A549 (cell line): ENCODE data around the gene BCOR.

ENCODE experiments used
- BHLHE40 ChIP-seq: IDR thresholded peaks from 2 replicates; pipeline ENCODE4 v1.6.1; 2012; ENCODE audit warnings: low read depth, low read length, inconsistent platforms
- CHD4 ChIP-seq: fragments of 200-600 bp; sonication (generic); IDR thresholded peaks from 2 replicates; pipeline ENCODE4 v1.6.1; 2016; ENCODE audit warnings: antibody characterized with exemption, mild to moderate bottlenecking, borderline replicate concordance
- EP300 ChIP-seq, 2 experiments: fragments of >200 bp; sonication (Bioruptor Twin); formaldehyde crosslinking; IDR thresholded peaks; 2 replicates in 1 of 2; 3 replicates in 1 of 2; pipeline ENCODE4 v1.6.1; 2016 to 2017
- KDM1A ChIP-seq: fragments of 200-600 bp; sonication (generic); IDR thresholded peaks from 2 replicates; pipeline ENCODE4 v1.6.1; 2016; ENCODE audit warnings: low read depth, mild to moderate bottlenecking
- MAFK ChIP-seq: fragments of 450-650 bp; IDR thresholded peaks from 2 replicates; pipeline ENCODE4 v1.6.1; 2014; ENCODE audit not compliant: partially characterized antibody
- POLR2A ChIP-seq: IDR thresholded peaks from 2 replicates; pipeline ENCODE4 v1.6.1; 2012; ENCODE audit warnings: mild to moderate bottlenecking, low read length
- RAD21 ChIP-seq, 2 experiments: fragments of >200 bp in 1 of 2; sonication (Bioruptor Twin) in 1 of 2; formaldehyde crosslinking in 1 of 2; IDR thresholded peaks in 1 of 2; conservative IDR thresholded peaks in 1 of 2; 2 replicates in 1 of 2; 3 replicates in 1 of 2; pipeline ENCODE4 v1.6.1; 2012 to 2018; ENCODE audit warnings: inconsistent platforms in 1 of 2
- RFX5 ChIP-seq: fragments of 450-650 bp; IDR thresholded peaks from 2 replicates; pipeline ENCODE4 v1.7.1; 2014; ENCODE audit warnings: antibody characterized with exemption, mild to moderate bottlenecking, moderate library complexity
- RNF2 ChIP-seq: fragments of 200-600 bp; sonication (generic); IDR thresholded peaks from 2 replicates; pipeline ENCODE4 v1.6.1; 2016; ENCODE audit warnings: low read depth, mild to moderate bottlenecking, antibody characterized with exemption, moderate library complexity, borderline replicate concordance
- ZC3H11A ChIP-seq: fragments of 450-650 bp; IDR thresholded peaks from 2 replicates; pipeline ENCODE4 v1.6.1; 2014; ENCODE audit warnings: antibody characterized with exemption, mild to moderate bottlenecking
- ZFP36 ChIP-seq: fragments of 450-650 bp; IDR thresholded peaks from 2 replicates; pipeline ENCODE4 v1.6.1; 2014; ENCODE audit warnings: borderline replicate concordance; ENCODE audit not compliant: partially characterized antibody
- TF ChIP-seq, protein P1 (sequence below): fragments of >200 bp; sonication (Bioruptor Twin); formaldehyde crosslinking; IDR thresholded peaks from 3 replicates; pipeline ENCODE4 v1.5.1; 2016
- TF ChIP-seq, protein P2 (sequence below): fragments of 450-650 bp; IDR thresholded peaks from 2 replicates; pipeline ENCODE4 v1.6.1; 2014; ENCODE audit warnings: antibody characterized with exemption
- TF ChIP-seq, protein P3 (sequence below): fragments of 200-600 bp; sonication (generic); IDR thresholded peaks from 2 replicates; pipeline ENCODE4 v1.6.1; 2016; ENCODE audit warnings: antibody characterized with exemption, mild to moderate bottlenecking, moderate library complexity

DNA sequence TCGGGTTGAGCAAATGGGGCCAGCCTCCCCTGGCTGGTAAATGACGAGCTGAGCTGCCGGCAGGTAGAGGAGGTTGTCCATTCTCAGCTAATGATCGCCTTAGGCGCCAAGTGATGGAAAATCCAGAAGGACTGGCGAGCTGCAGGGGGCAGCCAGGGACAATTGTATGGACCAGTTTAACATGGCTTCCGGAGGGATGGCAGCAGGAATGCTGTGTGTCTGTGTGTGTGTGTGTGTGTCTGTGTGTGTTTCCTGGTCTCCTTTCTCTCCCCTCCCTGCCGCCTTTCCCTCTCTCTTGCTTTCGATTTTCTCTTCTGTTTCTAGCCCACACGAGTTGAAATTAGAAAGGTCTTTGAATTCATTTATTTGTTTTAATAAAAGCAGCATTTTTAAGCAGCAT is 45.2 kb upstream of the BCOR start:
- TF ChIP-seq, protein P1, sequence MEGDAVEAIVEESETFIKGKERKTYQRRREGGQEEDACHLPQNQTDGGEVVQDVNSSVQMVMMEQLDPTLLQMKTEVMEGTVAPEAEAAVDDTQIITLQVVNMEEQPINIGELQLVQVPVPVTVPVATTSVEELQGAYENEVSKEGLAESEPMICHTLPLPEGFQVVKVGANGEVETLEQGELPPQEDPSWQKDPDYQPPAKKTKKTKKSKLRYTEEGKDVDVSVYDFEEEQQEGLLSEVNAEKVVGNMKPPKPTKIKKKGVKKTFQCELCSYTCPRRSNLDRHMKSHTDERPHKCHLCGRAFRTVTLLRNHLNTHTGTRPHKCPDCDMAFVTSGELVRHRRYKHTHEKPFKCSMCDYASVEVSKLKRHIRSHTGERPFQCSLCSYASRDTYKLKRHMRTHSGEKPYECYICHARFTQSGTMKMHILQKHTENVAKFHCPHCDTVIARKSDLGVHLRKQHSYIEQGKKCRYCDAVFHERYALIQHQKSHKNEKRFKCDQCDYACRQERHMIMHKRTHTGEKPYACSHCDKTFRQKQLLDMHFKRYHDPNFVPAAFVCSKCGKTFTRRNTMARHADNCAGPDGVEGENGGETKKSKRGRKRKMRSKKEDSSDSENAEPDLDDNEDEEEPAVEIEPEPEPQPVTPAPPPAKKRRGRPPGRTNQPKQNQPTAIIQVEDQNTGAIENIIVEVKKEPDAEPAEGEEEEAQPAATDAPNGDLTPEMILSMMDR = no peak
- TF ChIP-seq EP300 (IDR thresholded peaks at IDR 0.05) = no peak
- TF ChIP-seq POLR2A = no peak
- TF ChIP-seq ZC3H11A = no peak
- TF ChIP-seq, protein P2, sequence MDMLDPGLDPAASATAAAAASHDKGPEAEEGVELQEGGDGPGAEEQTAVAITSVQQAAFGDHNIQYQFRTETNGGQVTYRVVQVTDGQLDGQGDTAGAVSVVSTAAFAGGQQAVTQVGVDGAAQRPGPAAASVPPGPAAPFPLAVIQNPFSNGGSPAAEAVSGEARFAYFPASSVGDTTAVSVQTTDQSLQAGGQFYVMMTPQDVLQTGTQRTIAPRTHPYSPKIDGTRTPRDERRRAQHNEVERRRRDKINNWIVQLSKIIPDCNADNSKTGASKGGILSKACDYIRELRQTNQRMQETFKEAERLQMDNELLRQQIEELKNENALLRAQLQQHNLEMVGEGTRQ = no peak
- no peak for TF ChIP-seq RNF2
- no peak for TF ChIP-seq BHLHE40
- no peak for TF ChIP-seq RFX5
- no peak for TF ChIP-seq ZFP36
- TF ChIP-seq RAD21 (conservative IDR thresholded peaks at IDR 0.05 in 1 of 2, IDR thresholded peaks at IDR 0.05 in 1 of 2) = no peak
- TF ChIP-seq, protein P3, sequence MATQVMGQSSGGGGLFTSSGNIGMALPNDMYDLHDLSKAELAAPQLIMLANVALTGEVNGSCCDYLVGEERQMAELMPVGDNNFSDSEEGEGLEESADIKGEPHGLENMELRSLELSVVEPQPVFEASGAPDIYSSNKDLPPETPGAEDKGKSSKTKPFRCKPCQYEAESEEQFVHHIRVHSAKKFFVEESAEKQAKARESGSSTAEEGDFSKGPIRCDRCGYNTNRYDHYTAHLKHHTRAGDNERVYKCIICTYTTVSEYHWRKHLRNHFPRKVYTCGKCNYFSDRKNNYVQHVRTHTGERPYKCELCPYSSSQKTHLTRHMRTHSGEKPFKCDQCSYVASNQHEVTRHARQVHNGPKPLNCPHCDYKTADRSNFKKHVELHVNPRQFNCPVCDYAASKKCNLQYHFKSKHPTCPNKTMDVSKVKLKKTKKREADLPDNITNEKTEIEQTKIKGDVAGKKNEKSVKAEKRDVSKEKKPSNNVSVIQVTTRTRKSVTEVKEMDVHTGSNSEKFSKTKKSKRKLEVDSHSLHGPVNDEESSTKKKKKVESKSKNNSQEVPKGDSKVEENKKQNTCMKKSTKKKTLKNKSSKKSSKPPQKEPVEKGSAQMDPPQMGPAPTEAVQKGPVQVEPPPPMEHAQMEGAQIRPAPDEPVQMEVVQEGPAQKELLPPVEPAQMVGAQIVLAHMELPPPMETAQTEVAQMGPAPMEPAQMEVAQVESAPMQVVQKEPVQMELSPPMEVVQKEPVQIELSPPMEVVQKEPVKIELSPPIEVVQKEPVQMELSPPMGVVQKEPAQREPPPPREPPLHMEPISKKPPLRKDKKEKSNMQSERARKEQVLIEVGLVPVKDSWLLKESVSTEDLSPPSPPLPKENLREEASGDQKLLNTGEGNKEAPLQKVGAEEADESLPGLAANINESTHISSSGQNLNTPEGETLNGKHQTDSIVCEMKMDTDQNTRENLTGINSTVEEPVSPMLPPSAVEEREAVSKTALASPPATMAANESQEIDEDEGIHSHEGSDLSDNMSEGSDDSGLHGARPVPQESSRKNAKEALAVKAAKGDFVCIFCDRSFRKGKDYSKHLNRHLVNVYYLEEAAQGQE = no peak
- TF ChIP-seq CHD4 = no peak
- TF ChIP-seq MAFK = no peak
- TF ChIP-seq KDM1A = no peak
